GM12878 (cell line): ENCODE results near the gene SENP6. TPM values are rescaled to one million over a fixed set of nuclear protein-coding genes. Genes with fewer than 3 reads are reported as not detected.

ENCODE experiments used
- BCL11A ChIP-seq: IDR thresholded peaks from 2 replicates; pipeline ENCODE4 v1.6.1; 2011; ENCODE audit warnings: low read depth, low read length
- DPF2 ChIP-seq: fragments of 450-650 bp; IDR thresholded peaks from 2 replicates; pipeline ENCODE4 v1.6.1; 2017; ENCODE audit warnings: mild to moderate bottlenecking
- EZH2 ChIP-seq: IDR thresholded peaks from 2 replicates; pipeline ENCODE4 v1.6.1; 2012; ENCODE audit warnings: low read depth, mild to moderate bottlenecking, control low read depth, inconsistent platforms, low read length, borderline replicate concordance; ENCODE audit not compliant: control insufficient read depth
- FOXM1 ChIP-seq: IDR thresholded peaks from 2 replicates; pipeline ENCODE4 v1.6.1; 2012; ENCODE audit warnings: low read depth, mild to moderate bottlenecking, inconsistent platforms, low read length, moderate library complexity
- HDAC6 ChIP-seq: fragments of 200-600 bp; sonication (generic); IDR thresholded peaks from one replicate; pipeline ENCODE4 v1.8.0; 2017; ENCODE audit warnings: antibody characterized with exemption; ENCODE audit not compliant: unreplicated experiment
- MTA3 ChIP-seq: IDR thresholded peaks from 2 replicates; pipeline ENCODE4 v1.6.1; 2012; ENCODE audit warnings: low read length, inconsistent platforms, borderline replicate concordance
- MYB ChIP-seq: fragments of 150-350 bp; IDR thresholded peaks from 2 replicates; pipeline ENCODE4 v1.6.1; 2014; ENCODE audit warnings: mild to moderate bottlenecking, low read depth, low read length, borderline replicate concordance
- RB1 ChIP-seq: fragments of 450-650 bp; formaldehyde crosslinking; IDR thresholded peaks from 2 replicates; pipeline ENCODE4 v1.6.1; 2017; ENCODE audit warnings: mild to moderate bottlenecking, borderline replicate concordance
- polyA plus RNA-seq, 11 experiments: library from polyadenylated mRNA; depleted of rRNA in 4 of 11; unstranded in 6 of 11; stranded (reverse) in 5 of 11; fragments of >200 nt; fragmentation: Nextera tagmentation in 4 of 11; fragmentation: Illumina TruSeq in 1 of 11; extraction: Ambion mirVana in 4 of 11; extraction: Trizol in 1 of 11; gene quantifications; 1 replicate in 1 of 11; 2 replicates in 10 of 11; pipeline versions ENCODE4 v1.2.1 to v1.2.3, GENCODE V29; 2011 to 2016; ENCODE audit warnings: inconsistent platforms in 2 of 11, missing spikeins in 2 of 11, low read depth in 1 of 11
- total RNA-seq, 4 experiments: library from RNA; depleted of rRNA in 3 of 4; stranded (reverse); fragments of >200 nt in 3 of 4; fragmentation: Illumina TruSeq in 1 of 4; extraction: Trizol in 1 of 4; gene quantifications; 2 replicates each; pipeline versions ENCODE4 v1.2.1 to v1.2.3, GENCODE V29; 2013 to 2021
- TF ChIP-seq, protein P1 (sequence below): fragments of 450-650 bp; IDR thresholded peaks from 2 replicates; pipeline ENCODE4 v1.6.1; 2016; ENCODE audit warnings: mild to moderate bottlenecking
- TF ChIP-seq, protein P2 (sequence below): fragments of 150-350 bp; IDR thresholded peaks from 2 replicates; pipeline ENCODE4 v1.6.1; 2016; ENCODE audit warnings: low read depth, low read length
- TF ChIP-seq, protein P3 (sequence below): IDR thresholded peaks from 2 replicates; pipeline ENCODE4 v1.6.1; 2011; ENCODE audit warnings: low read depth, mild to moderate bottlenecking, low read length, moderate library complexity, borderline replicate concordance; ENCODE audit errors: extremely low read depth

Gene SENP6
- total and polyA plus RNA-seq, 10 of the 15 experiments (the other 5 are each of a cell fraction or from before 2014, with no cell fraction given), result 10.7 to 70.0 (median 42.3) TPM

DNA sequence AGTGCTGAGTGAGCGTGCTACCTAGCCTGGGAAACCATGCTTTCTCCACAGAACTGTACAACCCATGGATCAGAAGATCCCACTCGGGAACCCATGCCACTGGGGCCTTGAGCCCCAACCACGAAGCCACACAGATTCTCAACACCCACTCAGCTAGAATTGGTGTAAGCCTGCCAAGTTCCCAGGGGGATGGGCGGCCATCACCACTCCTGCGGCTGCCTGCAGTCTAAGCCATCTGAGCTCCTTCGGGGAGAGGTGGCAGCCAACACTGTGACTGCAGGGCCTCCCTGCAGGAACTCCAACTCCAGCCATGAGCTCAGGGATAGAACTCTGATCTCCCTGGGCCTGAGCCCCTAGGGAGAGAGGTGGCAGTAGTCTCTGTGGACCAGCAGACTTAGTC lies 33.6 kb upstream of the SENP6 start (continued):
- TF ChIP-seq, protein P1, sequence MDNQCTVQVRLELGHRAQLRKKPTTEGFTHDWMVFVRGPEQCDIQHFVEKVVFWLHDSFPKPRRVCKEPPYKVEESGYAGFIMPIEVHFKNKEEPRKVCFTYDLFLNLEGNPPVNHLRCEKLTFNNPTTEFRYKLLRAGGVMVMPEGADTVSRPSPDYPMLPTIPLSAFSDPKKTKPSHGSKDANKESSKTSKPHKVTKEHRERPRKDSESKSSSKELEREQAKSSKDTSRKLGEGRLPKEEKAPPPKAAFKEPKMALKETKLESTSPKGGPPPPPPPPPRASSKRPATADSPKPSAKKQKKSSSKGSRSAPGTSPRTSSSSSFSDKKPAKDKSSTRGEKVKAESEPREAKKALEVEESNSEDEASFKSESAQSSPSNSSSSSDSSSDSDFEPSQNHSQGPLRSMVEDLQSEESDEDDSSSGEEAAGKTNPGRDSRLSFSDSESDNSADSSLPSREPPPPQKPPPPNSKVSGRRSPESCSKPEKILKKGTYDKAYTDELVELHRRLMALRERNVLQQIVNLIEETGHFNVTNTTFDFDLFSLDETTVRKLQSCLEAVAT, result no peak
- TF ChIP-seq, protein P2, sequence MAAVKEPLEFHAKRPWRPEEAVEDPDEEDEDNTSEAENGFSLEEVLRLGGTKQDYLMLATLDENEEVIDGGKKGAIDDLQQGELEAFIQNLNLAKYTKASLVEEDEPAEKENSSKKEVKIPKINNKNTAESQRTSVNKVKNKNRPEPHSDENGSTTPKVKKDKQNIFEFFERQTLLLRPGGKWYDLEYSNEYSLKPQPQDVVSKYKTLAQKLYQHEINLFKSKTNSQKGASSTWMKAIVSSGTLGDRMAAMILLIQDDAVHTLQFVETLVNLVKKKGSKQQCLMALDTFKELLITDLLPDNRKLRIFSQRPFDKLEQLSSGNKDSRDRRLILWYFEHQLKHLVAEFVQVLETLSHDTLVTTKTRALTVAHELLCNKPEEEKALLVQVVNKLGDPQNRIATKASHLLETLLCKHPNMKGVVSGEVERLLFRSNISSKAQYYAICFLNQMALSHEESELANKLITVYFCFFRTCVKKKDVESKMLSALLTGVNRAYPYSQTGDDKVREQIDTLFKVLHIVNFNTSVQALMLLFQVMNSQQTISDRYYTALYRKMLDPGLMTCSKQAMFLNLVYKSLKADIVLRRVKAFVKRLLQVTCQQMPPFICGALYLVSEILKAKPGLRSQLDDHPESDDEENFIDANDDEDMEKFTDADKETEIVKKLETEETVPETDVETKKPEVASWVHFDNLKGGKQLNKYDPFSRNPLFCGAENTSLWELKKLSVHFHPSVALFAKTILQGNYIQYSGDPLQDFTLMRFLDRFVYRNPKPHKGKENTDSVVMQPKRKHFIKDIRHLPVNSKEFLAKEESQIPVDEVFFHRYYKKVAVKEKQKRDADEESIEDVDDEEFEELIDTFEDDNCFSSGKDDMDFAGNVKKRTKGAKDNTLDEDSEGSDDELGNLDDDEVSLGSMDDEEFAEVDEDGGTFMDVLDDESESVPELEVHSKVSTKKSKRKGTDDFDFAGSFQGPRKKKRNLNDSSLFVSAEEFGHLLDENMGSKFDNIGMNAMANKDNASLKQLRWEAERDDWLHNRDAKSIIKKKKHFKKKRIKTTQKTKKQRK, result no peak
- TF ChIP-seq BCL11A, result no peak
- TF ChIP-seq MTA3, result no peak
- no peak for TF ChIP-seq EZH2
- TF ChIP-seq, protein P3, sequence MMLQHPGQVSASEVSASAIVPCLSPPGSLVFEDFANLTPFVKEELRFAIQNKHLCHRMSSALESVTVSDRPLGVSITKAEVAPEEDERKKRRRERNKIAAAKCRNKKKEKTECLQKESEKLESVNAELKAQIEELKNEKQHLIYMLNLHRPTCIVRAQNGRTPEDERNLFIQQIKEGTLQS, result no peak
- no peak for TF ChIP-seq FOXM1
- TF ChIP-seq DPF2, result no peak
- TF ChIP-seq MYB, result no peak
- no peak for TF ChIP-seq HDAC6
- TF ChIP-seq RB1, result no peak
